Right kidney (tissue), 1 donor: ENCODE data around the gene LARGE1.

Experiments used
- DNase-seq: peaks from one replicate; pipeline ENCODE4 v3.0.0-alpha.2; 2016

The LARGE1 gene

GRCh38 chr22:33774781-33775180, 145.5 kb downstream of the LARGE1 start:
- no peak for DNase-seq

- no peak for DNase-seq
These were observed 147.5 kb downstream of the LARGE1 start for GRCh38 chr22:33772745-33773144.

- no peak for DNase-seq
These were observed 149.1 kb downstream of the LARGE1 start for GRCh38 chr22:33771136-33771535.

- DNase-seq = no peak
These were observed 149.6 kb downstream of the LARGE1 start for GRCh38 chr22:33770723-33771122.

GRCh38 chr22:33766091-33766490, 154.2 kb downstream of the LARGE1 start:
- DNase-seq = no peak

- no peak for DNase-seq
These were observed 161.3 kb downstream of the LARGE1 start for GRCh38 chr22:33758961-33759360.

- DNase-seq = no peak
These were observed 162.3 kb downstream of the LARGE1 start for GRCh38 chr22:33757802-33758483.

GRCh38 chr22:33757041-33757801, 163.1 kb downstream of the LARGE1 start:
- no peak for DNase-seq

GRCh38 chr22:33756508-33756949, 163.7 kb downstream of the LARGE1 start:
- no peak for DNase-seq

GRCh38 chr22:33748714-33749113, 171.6 kb downstream of the LARGE1 start:
- no peak for DNase-seq

- DNase-seq = no peak
These were observed 172.6 kb downstream of the LARGE1 start for GRCh38 chr22:33747576-33748180.

- no peak for DNase-seq
These were observed 173.2 kb downstream of the LARGE1 start for GRCh38 chr22:33747029-33747428.

GRCh38 chr22:33746501-33746928, 173.8 kb downstream of the LARGE1 start:
- DNase-seq = no peak

GRCh38 chr22:33745501-33745900, 174.8 kb downstream of the LARGE1 start:
- no peak for DNase-seq

- no peak for DNase-seq
These were observed 176.5 kb downstream of the LARGE1 start for GRCh38 chr22:33743756-33744155.

- DNase-seq = no peak
These were observed 179.3 kb downstream of the LARGE1 start for GRCh38 chr22:33741025-33741424.

GRCh38 chr22:33739516-33739915, 180.8 kb downstream of the LARGE1 start:
- no peak for DNase-seq

GRCh38 chr22:33737662-33738061, 182.6 kb downstream of the LARGE1 start:
- DNase-seq = no peak

GRCh38 chr22:33735978-33736377, 184.3 kb downstream of the LARGE1 start:
- DNase-seq = no peak

- no peak for DNase-seq
These were observed 191.4 kb downstream of the LARGE1 start for GRCh38 chr22:33728847-33729246.

- DNase-seq = no peak
These were observed 194.0 kb downstream of the LARGE1 start for GRCh38 chr22:33726294-33726734.

GRCh38 chr22:33723915-33724314, 196.4 kb downstream of the LARGE1 start:
- DNase-seq = no peak

- no peak for DNase-seq
These were observed 197.5 kb downstream of the LARGE1 start for GRCh38 chr22:33722816-33723215.
